GM19035 (cell line): Measurements from ENCODE around the gene ANP32D.
"Not testable (repeated sequence)": the region's sequence is repeated elsewhere in the genome, so short reads cannot be mapped to it uniquely, and the experiment has no call there.

Experiments
- ATAC-seq: cut with Tn5 transposase; IDR thresholded peaks from one replicate; pipeline ENCODE4 v1.9.1; 2021; ENCODE audit not compliant: unreplicated experiment

ANP32D gene

GRCh38 chr12:48500281-48500680, 27.9 kb downstream of the ANP32D start:
- not testable (repeated sequence) for ATAC-seq

GRCh38 chr12:48506836-48507235, 34.5 kb downstream of the ANP32D start:
- not testable (repeated sequence) for ATAC-seq

GRCh38 chr12:48508987-48509386, 36.6 kb downstream of the ANP32D start:
- ATAC-seq, result no peak

GRCh38 chr12:48510111-48510510, 37.8 kb downstream of the ANP32D start:
- ATAC-seq, result no peak

GRCh38 chr12:48512855-48513254, 40.5 kb downstream of the ANP32D start:
- ATAC-seq, result peak; percentile 90

- no peak for ATAC-seq
Observed at GRCh38 chr12:48514728-48515127, 42.4 kb downstream of the ANP32D start.

GRCh38 chr12:48520381-48520780, 48.0 kb downstream of the ANP32D start:
- not testable (repeated sequence) for ATAC-seq
